ENCODE results near the gene FMN1. TPM values are rescaled to one million over a fixed set of nuclear protein-coding genes. Genes with fewer than 3 reads are reported as not detected.

FMN1 gene
- total and polyA plus RNA-seq, 4 donors: 0.26 to 23.4 (median 9.8) TPM

DNA sequence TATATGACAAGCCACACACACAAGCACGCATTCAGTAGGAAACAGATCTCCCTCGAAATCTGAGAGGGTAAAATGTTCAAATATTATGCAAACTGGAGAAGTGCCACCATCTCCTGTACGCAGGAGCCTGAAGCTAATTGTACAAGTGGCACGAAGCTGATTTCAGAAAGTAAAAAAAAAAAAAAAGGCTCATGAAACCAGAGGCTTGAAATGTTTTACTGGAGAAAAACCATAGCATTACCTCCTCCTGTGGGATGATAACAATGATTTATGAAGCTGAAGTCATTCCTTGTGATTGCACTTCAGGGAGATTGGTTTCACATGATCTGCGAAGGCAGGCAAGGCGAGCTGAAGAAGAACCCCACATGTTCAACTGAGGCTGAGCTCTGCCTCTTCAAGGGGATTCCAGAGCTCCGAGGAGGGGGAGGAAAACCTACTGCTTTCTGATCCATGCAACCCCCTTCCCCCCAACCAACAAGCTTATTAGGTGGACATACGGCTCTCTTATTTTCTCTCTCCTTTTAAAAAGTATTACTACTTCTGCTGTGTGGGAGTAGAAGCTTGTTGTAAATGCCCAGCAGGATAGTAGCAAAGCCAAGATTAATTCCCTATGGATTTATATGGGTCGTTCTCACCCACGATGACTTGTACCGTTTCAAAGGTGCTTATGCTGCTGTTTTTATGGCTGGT lies 375.6 kb downstream of the FMN1 start:
- no peak overlapping the region for H3K4me3 ChIP-seq (ENCODE audit: low read length in 2 of 2)
- no peaks in the 10 kb centered on the region for H3K9me3 ChIP-seq (ENCODE audit: control insufficient read depth, low read length)
- no peak for ATAC-seq (ENCODE audit: low FRiP score)
- H3K27ac ChIP-seq (ENCODE audit: low read depth in 1 of 2, low read length in 2 of 2): no peak overlapping the region
- no peaks in the 10 kb centered on the region for H3K4me1 ChIP-seq (ENCODE audit: control insufficient read depth in 1 of 2, insufficient read depth in 2 of 2, low read length in 2 of 2)
- 26 to 33% methylated on average over 11 of the region's 11 CpGs for WGBS, 2 donors
- DNase-seq: no peak
- no peaks in the 10 kb centered on the region for H3K36me3 ChIP-seq (ENCODE audit: control insufficient read depth in 1 of 2, insufficient read depth in 2 of 2, low read length in 1 of 2)
- intact Hi-C loops (cut with DNase I): no loop called here
- no peaks in the 10 kb centered on the region for H3K27me3 ChIP-seq (ENCODE audit: control insufficient read depth in 1 of 2, insufficient read depth in 2 of 2, low read length in 1 of 2)

DNA sequence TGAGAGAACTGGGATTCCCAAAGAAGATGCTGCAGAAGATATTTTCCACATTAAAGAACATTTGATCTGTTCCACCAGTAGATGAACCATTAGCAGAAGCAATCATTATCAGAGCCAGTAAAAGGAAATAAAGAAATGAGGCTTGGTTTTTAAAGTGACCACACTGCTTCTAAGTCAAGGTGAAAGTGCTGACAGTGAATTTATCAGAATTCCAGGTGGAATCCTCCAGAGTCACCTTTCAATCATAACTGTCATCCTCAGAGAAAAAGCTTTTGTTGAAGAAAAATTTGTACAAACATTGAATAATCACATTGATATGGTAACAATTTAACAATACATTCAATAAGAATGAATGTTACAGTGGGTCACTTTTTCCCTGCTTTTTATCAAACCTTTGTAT lies 376.9 kb downstream of the FMN1 start:
- intact Hi-C loops (cut with DNase I): no loop called here
- DNase-seq: no peak

DNA sequence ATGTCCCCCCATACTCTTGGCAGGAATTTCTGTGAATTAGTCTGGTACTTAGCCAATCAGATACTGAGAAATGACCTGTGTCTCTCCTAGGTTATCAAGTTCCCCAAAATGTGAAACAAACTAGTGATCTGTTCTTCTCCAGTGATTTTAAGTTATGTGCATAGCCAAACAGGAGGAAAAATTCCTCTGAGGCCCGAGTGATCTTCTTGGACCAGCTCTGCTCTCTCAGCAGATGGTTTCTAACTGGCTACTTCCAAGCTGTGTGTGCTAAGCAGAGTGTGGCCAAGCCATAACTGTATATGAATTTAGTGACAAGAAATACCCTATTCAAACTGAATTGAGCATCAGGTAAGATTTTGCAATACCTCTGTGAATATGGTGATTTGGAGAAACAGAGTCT lies 387.2 kb downstream of the FMN1 start:
- Histone ChIP-seq H3K27ac (ENCODE audit: low read depth in 1 of 2, low read length in 2 of 2) (no peak overlapping the region), H3K4me1 (ENCODE audit: control insufficient read depth in 1 of 2, insufficient read depth in 2 of 2, low read length in 2 of 2) (no peaks in the 10 kb centered on the region), H3K36me3 (ENCODE audit: control insufficient read depth in 1 of 2, insufficient read depth in 2 of 2, low read length in 1 of 2) (no peaks in the 10 kb centered on the region), H3K9me3 (ENCODE audit: control insufficient read depth, low read length) (peaks cover 1% of the 10 kb centered on the region), H3K4me3 (ENCODE audit: low read length in 2 of 2) (no peak overlapping the region), H3K27me3 (ENCODE audit: control insufficient read depth in 1 of 2, insufficient read depth in 2 of 2, low read length in 1 of 2) (no peaks in the 10 kb centered on the region)
- 46 to 65% methylated on average over 1 of the region's 1 CpG for WGBS, 2 donors
- no peak for ATAC-seq (ENCODE audit: low FRiP score)
- intact Hi-C loops (cut with DNase I): no loop called here
- DNase-seq: no peak

More for the DNA sequence above, 376.9 kb downstream of the FMN1 start:
- Histone ChIP-seq H3K27ac (ENCODE audit: low read depth in 1 of 2, low read length in 2 of 2) (no peak overlapping the region), H3K4me3 (ENCODE audit: low read length in 2 of 2) (no peak overlapping the region), H3K9me3 (ENCODE audit: control insufficient read depth, low read length) (no peaks in the 10 kb centered on the region), H3K36me3 (ENCODE audit: control insufficient read depth in 1 of 2, insufficient read depth in 2 of 2, low read length in 1 of 2) (no peaks in the 10 kb centered on the region), H3K4me1 (ENCODE audit: control insufficient read depth in 1 of 2, insufficient read depth in 2 of 2, low read length in 2 of 2) (no peaks in the 10 kb centered on the region), H3K27me3 (ENCODE audit: control insufficient read depth in 1 of 2, insufficient read depth in 2 of 2, low read length in 1 of 2) (no peaks in the 10 kb centered on the region)
- no peak for ATAC-seq (ENCODE audit: low FRiP score)

DNA sequence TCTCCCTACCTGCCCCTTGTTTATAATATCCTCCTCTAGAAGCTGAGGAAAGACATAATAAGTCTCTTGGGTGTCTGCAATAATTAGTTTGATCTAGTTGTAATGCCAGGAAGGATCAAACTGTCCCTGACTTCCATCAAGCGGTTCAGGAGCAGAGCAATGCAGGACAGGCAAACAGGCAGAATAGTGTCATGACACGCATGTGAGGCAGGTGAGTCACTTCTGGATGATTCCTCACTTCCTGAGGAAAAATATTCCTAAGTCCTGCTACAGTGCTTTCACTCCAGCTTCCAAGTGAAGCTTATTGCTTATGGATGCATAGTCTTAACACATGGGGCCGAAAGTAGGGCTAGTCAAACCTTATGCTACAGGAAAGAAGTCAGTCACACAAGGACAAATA lies 390.9 kb downstream of the FMN1 start:
- 95 to 97% methylated on average over 3 of the region's 3 CpGs for WGBS, 2 donors
- ATAC-seq (ENCODE audit: low FRiP score) (no peak), DNase-seq (no peak)
- intact Hi-C loops (cut with DNase I): no loop called here
- Histone ChIP-seq H3K27ac (ENCODE audit: low read depth in 1 of 2, low read length in 2 of 2) (no peak overlapping the region), H3K4me3 (ENCODE audit: low read length in 2 of 2) (no peak overlapping the region), H3K27me3 (ENCODE audit: control insufficient read depth in 1 of 2, insufficient read depth in 2 of 2, low read length in 1 of 2) (no peaks in the 10 kb centered on the region), H3K9me3 (ENCODE audit: control insufficient read depth, low read length) (peaks cover 1% of the 10 kb centered on the region), H3K36me3 (ENCODE audit: control insufficient read depth in 1 of 2, insufficient read depth in 2 of 2, low read length in 1 of 2) (no peaks in the 10 kb centered on the region), H3K4me1 (ENCODE audit: control insufficient read depth in 1 of 2, insufficient read depth in 2 of 2, low read length in 2 of 2) (no peaks in the 10 kb centered on the region)

DNA sequence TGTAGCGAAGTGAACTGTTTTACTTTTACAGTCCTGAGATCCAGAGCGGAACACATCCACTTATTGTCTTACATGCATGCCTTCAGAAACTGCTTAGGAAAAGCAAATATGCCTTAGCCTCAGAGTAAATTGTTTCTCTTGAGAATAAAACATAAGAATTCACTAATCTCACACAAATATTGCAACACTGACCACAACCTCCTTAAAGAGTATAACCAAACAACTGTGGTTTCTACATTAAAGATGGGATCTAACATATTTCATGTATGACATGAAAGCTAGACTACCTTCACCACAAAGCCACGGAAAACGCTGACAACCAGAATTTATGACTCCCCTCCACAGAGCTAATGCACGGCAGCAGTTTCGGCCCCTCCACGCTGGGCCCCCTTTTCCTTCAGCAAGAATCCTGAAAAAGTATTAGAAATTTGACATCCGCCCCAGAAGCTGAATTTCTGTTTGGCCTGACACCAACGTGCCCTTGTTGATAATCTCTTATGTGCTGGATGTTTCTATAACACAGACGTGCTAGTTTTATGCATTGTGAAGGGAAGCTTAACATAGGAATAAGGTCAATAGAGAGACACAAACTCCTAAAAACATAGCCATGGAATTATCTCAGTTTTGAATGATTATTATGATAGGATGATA lies 392.1 kb downstream of the FMN1 start:
- Histone ChIP-seq H3K9me3 (ENCODE audit: control insufficient read depth, low read length) (peaks cover 1% of the 10 kb centered on the region), H3K27me3 (ENCODE audit: control insufficient read depth in 1 of 2, insufficient read depth in 2 of 2, low read length in 1 of 2) (no peaks in the 10 kb centered on the region), H3K27ac (ENCODE audit: low read depth in 1 of 2, low read length in 2 of 2) (no peak overlapping the region), H3K4me1 (ENCODE audit: control insufficient read depth in 1 of 2, insufficient read depth in 2 of 2, low read length in 2 of 2) (no peaks in the 10 kb centered on the region), H3K4me3 (ENCODE audit: low read length in 2 of 2) (no peak overlapping the region), H3K36me3 (ENCODE audit: control insufficient read depth in 1 of 2, insufficient read depth in 2 of 2, low read length in 1 of 2) (no peaks in the 10 kb centered on the region)
- ATAC-seq (ENCODE audit: low FRiP score): no peak
- 39 to 55% methylated on average over 10 of the region's 10 CpGs for WGBS, 2 donors
- intact Hi-C loops (cut with DNase I): no loop called here
- no peak for DNase-seq

DNA sequence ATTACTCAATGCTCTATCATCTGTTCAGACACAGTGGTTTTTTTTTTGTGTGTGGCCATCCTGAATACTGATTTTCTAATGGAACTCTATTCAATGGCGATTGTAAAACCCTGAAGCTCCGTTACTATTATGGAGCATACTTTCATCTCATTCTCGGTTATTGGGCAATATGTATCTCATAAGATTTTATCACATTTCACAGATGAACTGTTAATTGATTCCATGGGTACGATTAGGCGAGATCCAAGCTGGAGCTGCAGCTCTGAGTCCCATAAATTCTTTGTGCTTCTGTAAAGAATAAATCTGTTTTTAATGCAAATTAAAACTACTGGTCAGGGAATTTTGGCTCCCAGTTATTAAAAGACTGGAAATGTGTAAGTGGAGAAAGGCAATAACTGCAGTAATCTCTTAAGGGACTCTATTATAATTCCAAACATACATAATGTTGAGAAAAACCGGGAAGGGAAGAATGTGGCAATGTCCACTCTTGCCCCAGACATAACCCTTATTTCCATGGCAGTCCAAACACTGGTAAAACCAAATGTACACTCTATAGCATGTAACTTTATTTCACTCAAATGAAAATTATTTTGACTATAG lies 394.5 kb downstream of the FMN1 start:
- no peak overlapping the region for H3K27ac ChIP-seq (ENCODE audit: low read depth in 1 of 2, low read length in 2 of 2)
- ATAC-seq (ENCODE audit: low FRiP score) (no peak), DNase-seq (no peak)
- no peaks in the 10 kb centered on the region for H3K36me3 ChIP-seq (ENCODE audit: control insufficient read depth in 1 of 2, insufficient read depth in 2 of 2, low read length in 1 of 2)
- H3K27me3 ChIP-seq (ENCODE audit: control insufficient read depth in 1 of 2, insufficient read depth in 2 of 2, low read length in 1 of 2): no peaks in the 10 kb centered on the region
- 92 to 93% methylated on average over 6 of the region's 6 CpGs for WGBS, 2 donors
- H3K4me1 ChIP-seq (ENCODE audit: control insufficient read depth in 1 of 2, insufficient read depth in 2 of 2, low read length in 2 of 2): no peaks in the 10 kb centered on the region
- intact Hi-C loops (cut with DNase I): no loop called here
- H3K9me3 ChIP-seq (ENCODE audit: control insufficient read depth, low read length): peaks cover 1% of the 10 kb centered on the region
- no peak overlapping the region for H3K4me3 ChIP-seq (ENCODE audit: low read length in 2 of 2)

DNA sequence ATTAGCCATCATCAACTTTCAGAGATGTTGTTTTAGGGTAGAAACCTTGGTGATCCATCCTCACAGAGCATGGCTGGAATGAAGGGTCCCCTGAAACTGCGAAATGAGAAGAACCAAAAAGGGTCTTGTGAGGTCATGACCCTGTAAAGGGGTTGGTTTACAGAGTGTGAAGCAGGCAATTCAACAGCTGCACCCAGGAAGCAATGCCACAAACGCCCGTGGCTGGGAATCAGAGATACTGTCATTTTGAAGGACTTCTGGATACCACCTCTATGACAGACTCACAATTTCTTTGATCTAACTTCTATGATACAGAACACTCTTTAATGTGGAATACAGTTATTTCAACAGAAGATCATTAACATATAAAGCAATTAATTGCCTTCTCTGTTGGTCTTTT lies 397.7 kb downstream of the FMN1 start:
- Histone ChIP-seq H3K27me3 (ENCODE audit: control insufficient read depth in 1 of 2, insufficient read depth in 2 of 2, low read length in 1 of 2) (no peaks in the 10 kb centered on the region), H3K4me1 (ENCODE audit: control insufficient read depth in 1 of 2, insufficient read depth in 2 of 2, low read length in 2 of 2) (no peaks in the 10 kb centered on the region), H3K9me3 (ENCODE audit: control insufficient read depth, low read length) (no peaks in the 10 kb centered on the region), H3K4me3 (ENCODE audit: low read length in 2 of 2) (no peak overlapping the region), H3K36me3 (ENCODE audit: control insufficient read depth in 1 of 2, insufficient read depth in 2 of 2, low read length in 1 of 2) (no peaks in the 10 kb centered on the region), H3K27ac (ENCODE audit: low read depth in 1 of 2, low read length in 2 of 2) (no peak overlapping the region)
- ATAC-seq (ENCODE audit: low FRiP score): no peak
- DNase-seq: no peak
- intact Hi-C loops (cut with DNase I): no loop called here
- WGBS, 2 donors: 86 to 87% methylated on average over 3 of the region's 3 CpGs

DNA sequence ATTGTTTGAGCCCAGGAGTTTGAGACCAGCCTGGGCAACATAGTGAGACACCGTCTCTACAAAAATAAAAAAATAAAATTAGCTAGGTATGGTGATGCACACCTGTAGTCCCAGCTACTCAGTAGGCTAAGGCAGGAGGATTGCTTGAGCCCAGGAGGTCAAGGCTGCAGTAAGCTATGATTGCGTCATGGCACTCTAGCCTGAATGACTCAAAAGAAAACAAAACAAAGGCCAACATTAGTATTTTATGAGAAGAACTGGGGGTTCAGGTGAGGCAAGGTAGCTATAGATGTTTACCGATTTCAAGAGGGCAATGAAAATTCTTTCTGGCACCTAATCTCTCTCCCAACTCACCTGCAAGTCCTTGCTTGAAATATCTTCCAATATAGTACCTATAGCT lies 399.5 kb downstream of the FMN1 start:
- no peak for DNase-seq
- Histone ChIP-seq H3K27me3 (ENCODE audit: control insufficient read depth in 1 of 2, insufficient read depth in 2 of 2, low read length in 1 of 2) (no peaks in the 10 kb centered on the region), H3K4me1 (ENCODE audit: control insufficient read depth in 1 of 2, insufficient read depth in 2 of 2, low read length in 2 of 2) (no peaks in the 10 kb centered on the region), H3K36me3 (ENCODE audit: control insufficient read depth in 1 of 2, insufficient read depth in 2 of 2, low read length in 1 of 2) (no peaks in the 10 kb centered on the region), H3K9me3 (ENCODE audit: control insufficient read depth, low read length) (no peaks in the 10 kb centered on the region), H3K27ac (ENCODE audit: low read depth in 1 of 2, low read length in 2 of 2) (no peak overlapping the region), H3K4me3 (ENCODE audit: low read length in 2 of 2) (no peak overlapping the region)
- intact Hi-C loops (cut with DNase I): no loop called here
- 64 to 78% methylated on average over 3 of the region's 3 CpGs for WGBS, 2 donors
- no peak for ATAC-seq (ENCODE audit: low FRiP score)

DNA sequence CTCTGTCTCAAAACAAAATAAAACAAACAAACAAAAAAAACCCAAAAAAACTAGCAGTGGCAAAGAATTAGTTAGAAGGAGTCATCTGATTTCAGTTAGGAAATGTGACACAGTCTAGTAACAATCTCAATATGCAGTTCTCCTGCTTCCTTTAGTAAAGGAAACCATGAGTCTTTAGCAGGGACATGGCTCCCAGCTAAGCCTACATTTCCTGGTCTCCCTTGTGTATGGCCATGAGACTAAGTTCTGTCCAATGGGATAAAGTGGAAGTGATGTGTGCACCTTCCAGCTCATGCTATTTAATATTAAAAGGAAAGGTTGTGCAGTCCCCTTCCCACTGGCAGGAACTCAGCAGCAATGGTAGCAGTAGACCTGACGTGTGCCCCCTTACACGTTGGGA lies 402.1 kb downstream of the FMN1 start:
- 26 to 65% methylated on average over 2 of the region's 2 CpGs for WGBS, 2 donors
- DNase-seq (no peak), ATAC-seq (ENCODE audit: low FRiP score) (no peak)
- Histone ChIP-seq H3K27me3 (ENCODE audit: control insufficient read depth in 1 of 2, insufficient read depth in 2 of 2, low read length in 1 of 2) (peaks cover 0 to 2% of the 10 kb centered on the region in 2 donors), H3K4me3 (ENCODE audit: low read length in 2 of 2) (no peak overlapping the region), H3K9me3 (ENCODE audit: control insufficient read depth, low read length) (no peaks in the 10 kb centered on the region), H3K4me1 (ENCODE audit: control insufficient read depth in 1 of 2, insufficient read depth in 2 of 2, low read length in 2 of 2) (no peaks in the 10 kb centered on the region), H3K27ac (ENCODE audit: low read depth in 1 of 2, low read length in 2 of 2) (no peak overlapping the region), H3K36me3 (ENCODE audit: control insufficient read depth in 1 of 2, insufficient read depth in 2 of 2, low read length in 1 of 2) (no peaks in the 10 kb centered on the region)
- intact Hi-C loops (cut with DNase I): no loop called here

All from aorta (tissue), 5 donors.